ENCODE results near the gene MAP3K6.

DNA sequence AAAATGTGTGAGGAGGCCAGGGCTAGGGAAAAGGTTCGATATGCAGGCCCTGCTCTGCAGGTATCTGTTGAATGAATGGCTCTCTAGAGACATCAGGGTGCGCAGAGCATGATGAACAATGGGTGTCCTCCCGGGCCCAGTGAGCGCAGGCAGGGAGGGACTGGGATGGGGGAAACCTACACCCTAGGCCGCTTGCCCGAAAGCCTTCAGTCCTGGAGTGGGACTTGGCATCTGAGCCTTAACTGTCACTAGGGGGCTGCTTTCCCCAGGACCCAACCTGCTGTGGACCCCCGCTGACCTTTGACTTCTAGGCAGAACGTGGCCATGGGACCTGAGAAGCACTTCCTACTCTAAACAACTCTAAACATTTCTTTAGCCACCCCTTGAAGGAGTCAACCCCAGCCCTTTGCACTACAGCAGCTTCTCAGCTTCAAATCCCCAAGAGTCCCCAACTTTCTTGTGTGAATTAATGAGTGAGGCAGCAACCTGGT is 444 bp upstream of the MAP3K6 start:
- TF ChIP-seq POLR2A (IDR thresholded peaks at IDR 0.05) (no peak), POLR2AphosphoS5 (IDR thresholded peaks at IDR 0.05; ENCODE audit: insufficient read depth in 1 of 2, low read depth in 1 of 2) (peak in 1 of 2 donors; percentile 66)

All from vagina (tissue), 2 donors.